GM19351 (cell line): ENCODE data around the gene ADCYAP1R1.
A peak's percentile ranks its signal among the peaks of the same experiment; 100 is the strongest.

Source experiments
- ATAC-seq: cut with Tn5 transposase; IDR thresholded peaks from one replicate; pipeline ENCODE4 v1.9.1; 2021; ENCODE audit warnings: mild to moderate bottlenecking, moderate library complexity; ENCODE audit not compliant: unreplicated experiment

The ADCYAP1R1 gene

GRCh38 chr7:31104361-31105255 lies 52.5 kb downstream of the ADCYAP1R1 start:
- no peak for ATAC-seq

GRCh38 chr7:31105256-31105950 lies 53.3 kb downstream of the ADCYAP1R1 start:
- no peak for ATAC-seq

GRCh38 chr7:31106303-31107105 lies 54.4 kb downstream of the ADCYAP1R1 start:
- ATAC-seq: no peak

- no peak for ATAC-seq
Observed at GRCh38 chr7:31107106-31108090, 55.3 kb downstream of the ADCYAP1R1 start.

- ATAC-seq: no peak
Observed at GRCh38 chr7:31108097-31108657, 56.1 kb downstream of the ADCYAP1R1 start.

GRCh38 chr7:31109751-31110150 lies 57.6 kb downstream of the ADCYAP1R1 start:
- ATAC-seq: no peak

GRCh38 chr7:31110331-31111108 lies 58.4 kb downstream of the ADCYAP1R1 start:
- ATAC-seq: no peak

- no peak for ATAC-seq
Observed at GRCh38 chr7:31111109-31111451, 59.0 kb downstream of the ADCYAP1R1 start.

GRCh38 chr7:31113660-31114059 lies 61.6 kb downstream of the ADCYAP1R1 start:
- ATAC-seq: no peak

GRCh38 chr7:31114593-31115343 lies 62.7 kb downstream of the ADCYAP1R1 start:
- no peak for ATAC-seq

- no peak for ATAC-seq
Observed at GRCh38 chr7:31116615-31117014, 64.5 kb downstream of the ADCYAP1R1 start.

- no peak for ATAC-seq
Observed at GRCh38 chr7:31119249-31119648, 67.1 kb downstream of the ADCYAP1R1 start.

- no peak for ATAC-seq
Observed at GRCh38 chr7:31120800-31121513, 68.8 kb downstream of the ADCYAP1R1 start.

- no peak for ATAC-seq
Observed at GRCh38 chr7:31121601-31122000, 69.5 kb downstream of the ADCYAP1R1 start.

GRCh38 chr7:31122649-31123058 lies 70.5 kb downstream of the ADCYAP1R1 start:
- ATAC-seq: peak; percentile 72

- no peak for ATAC-seq
Observed at GRCh38 chr7:31123321-31123720, 71.2 kb downstream of the ADCYAP1R1 start.

GRCh38 chr7:31123726-31124125 lies 71.6 kb downstream of the ADCYAP1R1 start:
- ATAC-seq: no peak

GRCh38 chr7:31125171-31125570 lies 73.1 kb downstream of the ADCYAP1R1 start:
- no peak for ATAC-seq
